IMR-90 (cell line): Measurements from ENCODE around the gene DICER1. TPM values are rescaled to one million over a fixed set of nuclear protein-coding genes. Genes with fewer than 3 reads are reported as not detected.

Experiments used
- ATAC-seq: fragments of 200-7000 bp; cut with Tn5 transposase; 2 replicates; pipeline ENCODE4 v1.9.1; 2020; ENCODE audit warnings: low read depth, mild to moderate bottlenecking, moderate library complexity
- BruUV-seq: library from RNA; stranded (reverse); fragments of 400-500 nt; replicated peaks from 2 replicates; lab custom pipeline; 2021; lab: Mats Ljungman, UMichigan
- CTCF ChIA-PET: fragments of 300-600 bp; formaldehyde crosslinking; extraction: SDS; loops from one replicate; lab custom pipeline; 2021; ENCODE audit warnings: antibody characterized with exemption; lab: Yijun Ruan, JAX
- POLR2A ChIA-PET: fragments of 300-600 bp; sonication (Branson Sonifier 250); formaldehyde crosslinking; loops from one replicate; lab custom pipeline; 2022; ENCODE audit warnings: antibody characterized with exemption; ENCODE audit not compliant: unreplicated experiment; lab: Charles Lee
- DNase-seq: peaks from one replicate; pipeline ENCODE4 v3.0.0; 2013
- H2AFZ ChIP-seq: replicated peaks from 2 replicates; pipeline ENCODE3; 2013; ENCODE audit warnings: low read length, mild to moderate bottlenecking; ENCODE audit not compliant: poor library complexity
- H2AK5ac ChIP-seq: 2 replicates; pipeline ENCODE4 v1.6.1; 2013; ENCODE audit warnings: low read depth, low read length, inconsistent platforms
- H2AK9ac ChIP-seq: replicated peaks from 2 replicates; pipeline ENCODE3; 2013; ENCODE audit warnings: mild to moderate bottlenecking, low read depth, low read length, moderate library complexity; ENCODE audit not compliant: poor library complexity
- H2BK120ac ChIP-seq: 2 replicates; pipeline ENCODE4 v1.6.1; 2013; ENCODE audit warnings: low read depth, low read length, inconsistent platforms
- H2BK15ac ChIP-seq: 3 replicates; pipeline ENCODE4 v1.6.1; 2013; ENCODE audit warnings: low read depth, low read length, inconsistent platforms
- H2BK20ac ChIP-seq: 2 replicates; pipeline ENCODE4 v1.6.1; 2013; ENCODE audit warnings: low read depth, mild to moderate bottlenecking, inconsistent platforms, low read length, moderate library complexity
- H2BK5ac ChIP-seq: 2 replicates; pipeline ENCODE4 v1.6.1; 2013; ENCODE audit warnings: mild to moderate bottlenecking, low read depth, low read length, inconsistent platforms; ENCODE audit not compliant: poor library complexity, severe bottlenecking
- H3K14ac ChIP-seq: replicated peaks from 2 replicates; pipeline ENCODE4 v1.6.1; 2013; ENCODE audit warnings: low read depth, low read length, inconsistent platforms
- H3K18ac ChIP-seq: 2 replicates; pipeline ENCODE4 v1.6.1; 2013; ENCODE audit warnings: low read depth, low read length, control low read depth
- H3K23ac ChIP-seq: 2 replicates; pipeline ENCODE4 v1.6.1; 2013; ENCODE audit warnings: low read depth, low read length, inconsistent platforms
- H3K27ac ChIP-seq: 2 replicates; pipeline ENCODE4 v1.5.1; 2013; ENCODE audit warnings: mild to moderate bottlenecking, control low read depth, low read length; ENCODE audit not compliant: insufficient read depth
- H3K27me3 ChIP-seq: 2 replicates; pipeline ENCODE4 v1.6.1; 2013; ENCODE audit warnings: low read length; ENCODE audit not compliant: control insufficient read depth, insufficient read depth
- H3K36me3 ChIP-seq: 2 replicates; pipeline ENCODE4 v1.6.1; 2013; ENCODE audit warnings: low read length, mixed read lengths; ENCODE audit not compliant: control insufficient read depth, insufficient read depth
- H3K4ac ChIP-seq: 2 replicates; pipeline ENCODE4 v1.6.1; 2013; ENCODE audit warnings: low read depth, low read length, inconsistent platforms
- H3K4me1 ChIP-seq: 2 replicates; pipeline ENCODE4 v1.6.1; 2013; ENCODE audit warnings: low read length, mixed read lengths; ENCODE audit not compliant: control insufficient read depth, insufficient read depth
- H3K4me2 ChIP-seq: 2 replicates; pipeline ENCODE4 v1.6.1; 2013; ENCODE audit warnings: low read depth, mild to moderate bottlenecking, control low read depth, low read length, moderate library complexity
- H3K4me3 ChIP-seq: 2 replicates; pipeline ENCODE4 v1.5.1; 2013; ENCODE audit warnings: low read depth, mild to moderate bottlenecking, control low read depth, low read length, moderate library complexity; ENCODE audit not compliant: insufficient read depth
- H3K56ac ChIP-seq: 2 replicates; pipeline ENCODE4 v1.6.1; 2013; ENCODE audit warnings: low read length, inconsistent platforms; ENCODE audit not compliant: insufficient read depth; ENCODE audit errors: extremely low read depth
- H3K79me1 ChIP-seq, 2 experiments: 2 replicates each; pipeline ENCODE4 v1.6.1; 2013; ENCODE audit warnings: low read length in 2 of 2, inconsistent platforms in 1 of 2, low read depth in 1 of 2
- H3K9ac ChIP-seq: 2 replicates; pipeline ENCODE4 v1.6.1; 2013; ENCODE audit warnings: low read depth, low read length, control low read depth
- H3K9me1 ChIP-seq: 2 replicates; pipeline ENCODE4 v1.6.1; 2013; ENCODE audit warnings: low read length, inconsistent platforms; ENCODE audit not compliant: insufficient read depth
- H3K9me3 ChIP-seq: 2 replicates; pipeline ENCODE4 v1.6.1; 2013; ENCODE audit warnings: low read length; ENCODE audit not compliant: control insufficient read depth, insufficient read depth
- H4K20me1 ChIP-seq: 2 replicates; pipeline ENCODE4 v1.6.1; 2013; ENCODE audit warnings: low read length, inconsistent platforms; ENCODE audit not compliant: insufficient read depth
- H4K5ac ChIP-seq: 2 replicates; pipeline ENCODE4 v1.6.1; 2013; ENCODE audit warnings: mild to moderate bottlenecking, low read depth, low read length, control low read depth
- H4K8ac ChIP-seq, 2 experiments: 2 replicates each; pipeline ENCODE4 v1.6.1; 2013; ENCODE audit warnings: low read depth in 2 of 2, low read length in 2 of 2, control low read depth in 1 of 2, inconsistent platforms in 1 of 2
- H4K91ac ChIP-seq: 2 replicates; pipeline ENCODE4 v1.6.1; 2013; ENCODE audit warnings: low read depth, low read length, inconsistent platforms; ENCODE audit not compliant: insufficient read depth
- BHLHE40 ChIP-seq: fragments of 150-350 bp; IDR thresholded peaks from 2 replicates; pipeline ENCODE4 v1.6.1; 2016; ENCODE audit warnings: mild to moderate bottlenecking, low read depth, low read length
- CEBPB ChIP-seq: IDR thresholded peaks from 2 replicates; pipeline ENCODE4 v1.6.1; 2012; ENCODE audit warnings: low read depth, low read length, improper control_type of control experiment
- CHD1 ChIP-seq: IDR thresholded peaks from 2 replicates; pipeline ENCODE4 v1.6.1; 2012; ENCODE audit warnings: low read depth, low read length, improper control_type of control experiment
- CTCF ChIP-seq: conservative IDR thresholded peaks from 2 replicates; pipeline ENCODE4 v1.5.1; 2012; ENCODE audit warnings: mild to moderate bottlenecking, low read depth, low read length, improper control_type of control experiment
- ELK1 ChIP-seq: fragments of 150-350 bp; IDR thresholded peaks from 2 replicates; pipeline ENCODE4 v1.6.1; 2016; ENCODE audit warnings: low read depth, mild to moderate bottlenecking, low read length, moderate library complexity, borderline replicate concordance
- FOS ChIP-seq: fragments of 150-350 bp; IDR thresholded peaks from 2 replicates; pipeline ENCODE4 v1.6.1; 2016; ENCODE audit warnings: low read depth, low read length
- MAFK ChIP-seq: IDR thresholded peaks from 2 replicates; pipeline ENCODE4 v1.6.1; 2012; ENCODE audit warnings: low read depth, low read length, improper control_type of control experiment
- MAZ ChIP-seq: IDR thresholded peaks from 2 replicates; pipeline ENCODE4 v1.6.1; 2012; ENCODE audit warnings: low read depth, mild to moderate bottlenecking, low read length, improper control_type of control experiment, moderate library complexity, borderline replicate concordance
- MXI1 ChIP-seq: IDR thresholded peaks from 2 replicates; pipeline ENCODE4 v1.6.1; 2012; ENCODE audit warnings: low read depth, mild to moderate bottlenecking, low read length, moderate library complexity, borderline replicate concordance
- NFE2L2 ChIP-seq: fragments of 150-350 bp; IDR thresholded peaks from 2 replicates; pipeline ENCODE4 v1.6.1; 2016; ENCODE audit warnings: low read depth, mild to moderate bottlenecking, low read length
- POLR2A ChIP-seq: IDR thresholded peaks from 2 replicates; pipeline ENCODE4 v1.6.1; 2012; ENCODE audit warnings: mild to moderate bottlenecking, low read depth, low read length
- RAD21 ChIP-seq: IDR thresholded peaks from 2 replicates; pipeline ENCODE4 v1.6.1; 2012; ENCODE audit warnings: low read length, improper control_type of control experiment
- RCOR1 ChIP-seq: IDR thresholded peaks from 2 replicates; pipeline ENCODE4 v1.6.1; 2012; ENCODE audit warnings: mild to moderate bottlenecking, low read length, improper control_type of control experiment; ENCODE audit not compliant: insufficient replicate concordance
- RFX5 ChIP-seq: IDR thresholded peaks from 2 replicates; pipeline ENCODE4 v1.8.0; 2012; ENCODE audit warnings: low read depth, mild to moderate bottlenecking, low read length, moderate library complexity
- SMC3 ChIP-seq: fragments of 150-350 bp; IDR thresholded peaks from 2 replicates; pipeline ENCODE4 v1.6.1; 2016; ENCODE audit warnings: low read depth, mild to moderate bottlenecking, antibody characterized with exemption, low read length, moderate library complexity
- USF2 ChIP-seq: fragments of 150-350 bp; IDR thresholded peaks from 2 replicates; pipeline ENCODE4 v1.6.1; 2017; ENCODE audit warnings: mild to moderate bottlenecking, antibody characterized with exemption, low read length, low read depth
- dilution Hi-C: fragments of 300-500 bp; cut with HindIII; formaldehyde crosslinking; loops from one replicate; pipeline ENCODE4 v1.14.3; 2018; ENCODE audit warnings: low sequenced_read_pairs; ENCODE audit not compliant: unreplicated experiment
- in situ Hi-C: fragments of 300-500 bp; cut with MboI; formaldehyde crosslinking; loops from 3 replicates; pipeline ENCODE4 v1.14.3; 2019; ENCODE audit warnings: low sequenced_read_pairs, inconsistent platforms, mixed read lengths
- intact Hi-C: fragments of 100-400 bp; cut with micrococcal nuclease; formaldehyde crosslinking; loops from 2 replicates; pipeline ENCODE4 v1.10.0; 2022
- polyA plus RNA-seq, 3 experiments: library from polyadenylated mRNA; depleted of rRNA; stranded (reverse); fragments of >200 nt; gene quantifications; 2 replicates each; pipeline ENCODE4 v1.2.3, GENCODE V29; 2012; ENCODE audit warnings: low replicate concordance in 1 of 3
- total RNA-seq: library from RNA; depleted of rRNA; stranded (reverse); fragments of >200 nt; gene quantifications from 2 replicates; pipeline ENCODE4 v1.2.3, GENCODE V29; 2012

DICER1 gene
- total and polyA plus RNA-seq, 2 of the 4 experiments (the other 2 are of a cell fraction), result 9.7 to 49.5 TPM

- ATAC-seq (no peak), DNase-seq (no peak)
- Histone ChIP-seq H2AFZ (no peak overlapping the region), H3K4me2 (no peak overlapping the region), H2AK9ac (no peak overlapping the region), H3K14ac (no peak overlapping the region), H3K79me1 (no peaks in the 10 kb centered on the region), H3K18ac (no peak overlapping the region), H2BK120ac (no peak overlapping the region), H2BK20ac (no peak overlapping the region), H2BK15ac (no peak overlapping the region), H3K9ac (no peak overlapping the region), H4K8ac (no peak overlapping the region), H4K91ac (no peak overlapping the region), H3K56ac (no peak overlapping the region), H3K9me1 (no peaks in the 10 kb centered on the region), H3K27me3 (no peaks in the 10 kb centered on the region), H3K4me1 (no peaks in the 10 kb centered on the region), H2BK5ac (no peak overlapping the region), H3K4me3 (no peak overlapping the region), H4K5ac (no peak overlapping the region), H3K36me3 (no peaks in the 10 kb centered on the region), H2AK5ac (no peak overlapping the region), H3K27ac (no peak overlapping the region), H3K9me3 (no peaks in the 10 kb centered on the region), H4K20me1 (no peaks in the 10 kb centered on the region), H3K4ac (no peak overlapping the region), H3K23ac (no peak overlapping the region)
- no TSS peak for BruUV-seq
- TF ChIP-seq USF2 (no peak), POLR2A (no peak), FOS (no peak), RCOR1 (no peak), NFE2L2 (no peak), ELK1 (no peak), CHD1 (no peak), RFX5 (no peak), CEBPB (no peak), MXI1 (no peak), RAD21 (no peak), MAZ (no peak), MAFK (no peak), BHLHE40 (no peak), SMC3 (no peak), CTCF (no peak)
- intact Hi-C loops (no loop called here), in situ Hi-C loops (no loop called here), dilution Hi-C loops (no loop called here)
- CTCF ChIA-PET, result no interaction called here
- POLR2A ChIA-PET, result no interaction called here
Measured at GRCh38 chr14:95173518-95173917, 16.2 kb upstream of the DICER1 start.
